Measurements from ENCODE around the gene GALT.

GALT gene

DNA sequence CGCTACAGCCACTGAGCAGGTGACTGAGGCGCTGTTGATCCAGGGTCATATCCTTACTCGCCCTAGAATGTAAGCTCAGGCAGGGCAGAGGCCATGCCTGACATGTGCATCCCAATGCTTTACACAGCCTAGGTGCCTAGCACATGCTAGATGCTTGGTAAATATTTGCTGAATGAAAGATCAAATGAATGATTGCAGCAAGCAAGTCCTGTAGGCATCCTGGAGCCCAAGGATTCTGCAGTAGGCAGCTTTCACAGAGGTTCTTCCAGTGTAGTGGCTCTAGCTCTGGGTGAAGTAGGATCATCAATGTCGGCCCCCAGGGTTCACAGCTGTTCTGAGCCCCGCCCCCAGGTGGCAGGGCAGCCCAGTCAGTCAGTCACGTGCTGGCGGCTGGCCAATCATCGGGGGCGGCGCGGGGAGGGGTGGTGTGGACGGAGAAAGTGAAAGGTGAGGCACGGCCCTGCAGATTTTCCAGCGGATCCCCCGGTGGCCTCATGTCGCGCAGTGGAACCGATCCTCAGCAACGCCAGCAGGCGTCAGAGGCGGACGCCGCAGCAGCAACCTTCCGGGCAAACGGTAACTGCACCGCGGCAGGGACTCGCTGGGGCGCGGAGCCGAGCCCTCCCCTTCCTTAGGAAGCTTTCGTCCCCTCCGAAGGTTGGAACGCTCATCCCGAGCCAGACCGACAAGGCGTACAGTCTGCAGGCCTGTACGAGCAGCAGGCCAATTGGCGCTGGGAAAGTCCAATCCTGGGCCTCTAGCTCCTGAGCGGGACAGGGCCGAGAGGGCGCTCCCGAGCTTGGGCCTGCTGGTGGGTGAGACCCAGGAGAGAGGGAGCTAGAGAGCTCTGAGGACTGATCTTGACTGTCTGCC lies at the start of gene GALT:
Gene GALT, plus strand, starts transcription at position 465 of the 873 bp plus-strand sequence. Its CDS starts 30 bp downstream, at position 495.
- DNase-seq (ENCODE audit: low spot score): peak; percentile 94

- DNase-seq (ENCODE audit: low spot score): no peak
Observed at GRCh38 chr9:34599546-34599945, 46.9 kb upstream of the GALT start.

DNA sequence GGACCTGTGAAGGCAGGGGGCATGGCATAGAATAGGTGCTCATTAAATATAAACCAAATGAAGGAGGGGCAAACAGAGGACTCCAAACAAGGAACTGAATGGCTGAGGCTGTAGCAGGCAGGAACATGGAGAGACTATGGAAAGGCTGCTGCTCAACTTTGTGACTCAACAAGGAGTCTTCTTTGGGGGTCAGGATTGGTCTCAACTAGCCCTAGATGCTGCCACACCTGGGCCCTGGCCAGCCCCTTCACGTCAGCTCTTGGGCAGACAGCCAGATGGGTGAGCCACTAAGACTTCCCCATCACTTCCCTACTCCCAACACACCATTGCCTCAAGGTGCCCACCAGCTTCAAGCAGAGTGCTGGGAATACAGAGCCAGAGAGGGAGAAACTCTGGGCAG lies 45.6 kb upstream of the GALT start:
- DNase-seq (ENCODE audit: low spot score): no peak

DNA sequence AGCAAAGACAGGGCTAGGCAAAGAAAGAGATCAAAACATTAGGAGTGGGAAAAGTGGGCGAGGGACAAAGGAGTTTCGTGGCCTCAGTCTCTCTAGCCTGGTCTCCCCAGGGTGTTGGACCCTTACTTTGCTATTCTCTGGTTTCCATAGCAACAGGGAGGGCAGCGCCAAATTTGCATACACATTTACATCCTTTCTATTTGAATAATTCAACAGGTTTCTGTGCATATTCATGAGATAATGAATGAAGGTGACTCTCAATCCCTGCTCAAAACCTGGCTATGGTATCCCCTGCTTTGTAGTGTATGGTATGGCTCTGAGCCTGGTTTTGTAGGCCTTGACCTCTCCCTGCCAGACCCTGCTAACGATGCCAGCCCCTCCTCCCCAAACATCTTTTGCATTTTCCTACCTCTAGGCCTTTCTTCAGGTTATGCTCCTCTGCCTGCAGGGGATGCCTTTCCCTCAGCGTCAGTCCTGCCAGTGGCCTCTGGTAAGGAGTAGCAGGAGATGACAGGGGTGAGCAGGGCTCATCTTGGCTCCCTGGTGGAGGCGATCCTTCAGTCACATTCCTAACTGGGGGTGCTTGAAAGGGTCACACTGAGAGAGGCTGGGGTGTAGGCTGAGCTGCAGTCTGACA lies 44.4 kb upstream of the GALT start:
- no peak for DNase-seq (ENCODE audit: low spot score)

GRCh38 chr9:34603610-34604231 lies 42.8 kb upstream of the GALT start:
- DNase-seq (ENCODE audit: low spot score): peak; percentile 81

DNA sequence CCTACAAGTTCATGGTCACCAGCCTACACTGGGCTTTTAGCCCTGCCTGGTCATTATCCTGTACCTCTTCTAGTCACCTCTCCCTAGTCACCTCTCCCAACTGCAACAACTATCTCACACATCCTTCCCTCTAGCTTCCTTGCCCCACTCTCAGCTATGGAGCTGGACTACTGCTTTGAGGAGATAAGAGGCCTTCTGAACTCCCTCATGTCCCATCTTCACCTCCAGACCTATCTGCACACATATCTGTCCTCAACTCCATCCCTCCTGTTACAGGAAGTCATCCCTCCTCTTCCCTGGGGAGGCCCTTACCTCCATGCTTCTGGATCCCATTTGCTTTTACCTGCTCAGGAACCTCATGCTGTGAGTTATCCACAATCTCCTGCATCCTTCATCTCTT lies 40.3 kb upstream of the GALT start:
- DNase-seq (ENCODE audit: low spot score): no peak

DNA sequence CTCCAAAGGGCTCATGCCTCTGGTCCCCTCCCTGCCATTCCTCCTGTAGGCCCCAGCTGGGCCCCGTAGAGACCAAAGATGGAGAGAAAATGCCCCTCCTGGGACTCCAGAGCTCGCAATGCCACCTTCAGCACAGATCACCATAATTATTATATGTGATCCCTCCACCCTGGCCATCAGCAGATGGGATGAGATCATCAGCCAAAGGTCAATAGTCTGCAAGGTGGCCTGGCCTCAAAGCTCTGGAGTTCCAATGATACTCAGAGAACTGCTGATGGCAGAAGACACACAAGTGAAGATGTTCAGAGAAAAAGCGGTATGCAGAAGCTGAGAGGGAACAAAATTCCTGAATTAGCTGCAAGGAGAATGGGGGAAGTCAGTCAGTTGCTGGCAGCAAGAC lies 39.6 kb upstream of the GALT start:
- DNase-seq (ENCODE audit: low spot score): no peak

- no peak for DNase-seq (ENCODE audit: low spot score)
Observed at GRCh38 chr9:34607331-34607730, 39.1 kb upstream of the GALT start.

GRCh38 chr9:34610434-34611206 lies 35.9 kb upstream of the GALT start:
- no peak for DNase-seq (ENCODE audit: low spot score)

DNA sequence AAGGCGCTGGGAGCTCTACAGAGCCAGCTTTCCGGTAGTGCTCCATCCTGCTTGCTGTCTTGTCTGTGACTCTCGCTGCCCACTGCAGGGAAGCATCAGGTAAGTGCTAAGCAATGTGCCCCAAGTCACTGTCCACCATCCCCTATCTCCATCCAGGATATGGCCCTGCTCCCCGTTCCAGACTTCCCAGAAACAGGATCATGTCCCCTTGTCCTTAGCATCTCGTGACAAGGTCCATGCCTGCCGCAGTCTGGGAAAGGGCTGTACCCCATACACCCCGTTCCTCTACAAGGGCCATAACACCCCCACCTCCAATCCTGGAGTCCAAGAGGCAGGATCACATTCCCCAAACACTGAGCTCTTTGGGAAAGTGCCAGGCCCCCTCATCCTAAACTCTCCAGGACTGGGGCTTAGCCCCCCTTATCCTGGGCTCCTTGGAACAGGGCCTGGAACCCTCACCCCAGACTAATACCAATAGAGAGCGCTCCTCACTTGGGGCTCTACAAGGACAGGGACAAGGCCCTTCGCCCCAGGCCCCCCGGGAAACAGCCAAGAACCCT lies 35.1 kb upstream of the GALT start:
- DNase-seq (ENCODE audit: low spot score): no peak

- DNase-seq (ENCODE audit: low spot score): peak; percentile 90
Observed at GRCh38 chr9:34611811-34612787, 34.4 kb upstream of the GALT start, which contains the start of gene RPP25L. Gene RPP25L (minus strand): TSS chr9:34612097. CDS start chr9:34611296, 801 bp downstream.

DNA sequence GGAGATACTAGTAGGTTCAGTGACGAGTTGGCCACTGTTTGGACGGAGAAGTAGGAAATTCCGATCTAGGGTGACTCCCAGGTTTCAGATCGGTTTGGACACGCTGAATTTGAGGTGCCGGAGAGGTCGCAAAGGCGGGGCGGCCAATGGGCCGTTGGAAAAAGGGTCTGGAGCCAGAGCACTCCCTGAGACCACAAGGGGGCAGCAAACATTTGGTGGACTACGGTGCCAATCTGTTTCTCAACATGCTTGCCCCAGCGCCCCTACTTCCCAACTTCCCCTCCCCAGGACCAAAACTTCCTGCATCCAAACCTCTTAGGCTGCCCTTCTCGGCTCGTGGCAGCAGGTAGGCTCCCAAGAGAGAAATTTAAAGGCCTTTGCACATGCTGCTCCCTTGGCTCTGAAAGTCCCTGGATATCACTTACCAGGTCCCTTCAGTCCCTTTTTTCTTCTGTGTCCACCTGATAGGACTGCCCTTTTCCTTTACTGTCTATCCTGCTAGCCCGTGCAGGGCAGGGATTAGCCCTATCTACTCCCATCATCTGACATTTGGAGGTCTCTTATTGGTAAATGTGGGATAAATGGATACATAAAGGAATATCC lies 33.6 kb upstream of the GALT start:
- DNase-seq (ENCODE audit: low spot score): peak; percentile 84

GRCh38 chr9:34615132-34615531 lies 31.3 kb upstream of the GALT start:
- DNase-seq (ENCODE audit: low spot score): no peak

DNA sequence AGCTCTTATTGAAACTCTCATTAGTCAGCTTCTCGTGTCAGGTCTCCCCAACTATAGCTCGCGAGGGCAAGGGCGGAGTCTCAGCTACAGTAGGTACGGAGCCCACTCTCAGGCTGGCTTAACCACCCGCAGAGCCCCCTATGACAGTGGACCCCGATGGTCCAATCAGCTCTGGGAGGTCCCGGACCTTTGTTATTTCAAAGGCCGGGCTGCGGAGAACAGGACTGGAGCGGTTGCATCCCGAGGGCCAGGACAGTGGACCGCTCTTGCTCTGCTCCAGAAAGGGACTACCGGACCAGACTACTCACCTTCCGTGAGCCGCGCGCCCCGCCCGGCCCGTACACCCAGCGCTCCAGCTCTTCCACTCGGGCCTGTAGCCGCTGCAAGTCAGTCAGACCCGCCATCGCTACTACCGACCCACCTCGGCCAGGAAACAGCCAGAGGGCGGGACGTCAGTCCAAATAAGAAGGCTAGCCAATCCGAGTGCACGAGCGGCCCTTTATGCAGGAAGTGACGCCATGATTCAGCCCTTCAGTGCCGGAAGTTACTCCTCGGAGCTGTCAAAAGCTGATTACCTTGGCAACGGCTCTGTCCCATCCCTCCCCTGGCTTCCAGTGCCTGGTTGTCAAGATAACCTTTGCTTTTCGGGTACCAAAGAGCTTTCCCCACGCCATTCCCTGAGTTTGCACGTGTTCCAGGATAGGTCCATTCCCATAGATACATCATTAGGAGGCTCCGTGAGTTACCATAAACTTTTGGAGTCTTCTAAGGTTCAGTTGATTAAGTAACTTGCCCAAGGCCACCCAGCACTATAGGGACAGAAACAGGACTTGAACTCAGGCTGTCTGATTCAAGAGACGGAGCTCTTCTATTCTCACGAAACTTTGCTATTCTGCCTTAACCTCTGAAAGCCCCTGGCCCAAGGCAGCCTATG lies 26.1 kb upstream of the GALT start, which contains the start of gene DCTN3:
Gene DCTN3, minus strand, starts transcription at position 435 of the 934 bp plus-strand sequence. Its CDS starts 31 bp downstream, at position 404.
- DNase-seq (ENCODE audit: low spot score): peak; percentile 92

- no peak for DNase-seq (ENCODE audit: low spot score)
Observed at GRCh38 chr9:34623374-34624235, 22.9 kb upstream of the GALT start.

GRCh38 chr9:34624475-34625185 lies 21.8 kb upstream of the GALT start:
- no peak for DNase-seq (ENCODE audit: low spot score)

GRCh38 chr9:34625186-34625486 lies 21.3 kb upstream of the GALT start:
- no peak for DNase-seq (ENCODE audit: low spot score)

Data from left forelimb (tissue), 1 donor.